A549 (cell line): ENCODE results near the gene SULT1C4. TPM values are rescaled to one million over a fixed set of nuclear protein-coding genes. Genes with fewer than 3 reads are reported as not detected.

Source experiments
- ATAC-seq, 2 experiments: fragments of 200-7000 bp in 1 of 2; fragments of >200 bp in 1 of 2; cut with Nextera tagmentation in 1 of 2; cut with Tn5 transposase in 1 of 2; 3 replicates each; pipeline versions ENCODE4 v1.8.0 to v1.9.1; 2018 to 2020; ENCODE audit warnings: mild to moderate bottlenecking in 1 of 2, moderate library complexity in 1 of 2
- CTCF ChIA-PET: fragments of 300-600 bp; sonication (Branson Sonifier 250); formaldehyde crosslinking; extraction: SDS; loops from one replicate; lab custom pipeline; 2021; ENCODE audit warnings: antibody characterized with exemption, inconsistent platforms; lab: Yijun Ruan, JAX
- POLR2A ChIA-PET: fragments of 350-600 bp; formaldehyde crosslinking; extraction: SDS; loops from one replicate; lab custom pipeline; 2021; ENCODE audit warnings: antibody characterized with exemption, inconsistent platforms; lab: Yijun Ruan, JAX
- DNase-seq, 2 experiments: peaks; one replicate each; pipeline versions ENCODE4 v3.0.0 to v3.0.0-alpha.2; 2011 to 2016; ENCODE audit warnings: low read depth in 1 of 2, low spot score in 1 of 2
- FAIRE-seq: peaks from 2 replicates; lab custom pipeline; 2011; peaks lifted over from hg19 to GRCh38; lab: Jason Lieb, UNC
- H3K27ac ChIP-seq, 2 experiments: fragments of >200 bp; sonication (Bioruptor Twin); formaldehyde crosslinking; 3 replicates each; pipeline ENCODE4 v1.5.1; 2016 to 2017
- H3K4me1 ChIP-seq: fragments of >200 bp; sonication (Bioruptor Twin); formaldehyde crosslinking; 3 replicates; pipeline ENCODE4 v1.6.1; 2016
- H3K4me2 ChIP-seq: fragments of >200 bp; sonication (Bioruptor Twin); formaldehyde crosslinking; 3 replicates; pipeline ENCODE4 v1.6.1; 2016
- H3K4me3 ChIP-seq: fragments of >200 bp; sonication (Bioruptor Twin); formaldehyde crosslinking; 3 replicates; pipeline ENCODE4 v1.5.1; 2016
- H3K9me3 ChIP-seq: fragments of >200 bp; sonication (Bioruptor Twin); formaldehyde crosslinking; 3 replicates; pipeline ENCODE4 v1.6.1; 2016
- BHLHE40 ChIP-seq: IDR thresholded peaks from 2 replicates; pipeline ENCODE4 v1.6.1; 2012; ENCODE audit warnings: low read depth, low read length, inconsistent platforms
- CBX8 ChIP-seq: fragments of 200-600 bp; sonication (generic); IDR thresholded peaks from 2 replicates; pipeline ENCODE4 v1.6.1; 2016
- CEBPB ChIP-seq, 2 experiments: fragments of >200 bp in 1 of 2; sonication (Bioruptor Twin) in 1 of 2; formaldehyde crosslinking in 1 of 2; IDR thresholded peaks; 2 replicates each; pipeline ENCODE4 v1.6.1; 2012 to 2016
- EHMT2 ChIP-seq: fragments of 200-600 bp; sonication (generic); IDR thresholded peaks from 2 replicates; pipeline ENCODE4 v1.6.1; 2016; ENCODE audit warnings: antibody characterized with exemption, low read depth, mild to moderate bottlenecking, moderate library complexity
- FOSL2 ChIP-seq, 2 experiments: fragments of 450-650 bp in 1 of 2; fragments of >200 bp in 1 of 2; sonication (Bioruptor Twin) in 1 of 2; formaldehyde crosslinking; IDR thresholded peaks; 2 replicates each; pipeline versions ENCODE4 v1.5.0 to v1.6.1; 2016 to 2020; ENCODE audit warnings: mild to moderate bottlenecking in 1 of 2, moderate library complexity in 1 of 2
- FOXS1 ChIP-seq: fragments of 250-450 bp; sonication (Bioruptor Pico); IDR thresholded peaks from 2 replicates; pipeline ENCODE4 v1.5.0; 2020; ENCODE audit warnings: mild to moderate bottlenecking, moderate library complexity
- GATA3 ChIP-seq: IDR thresholded peaks from 2 replicates; pipeline ENCODE4 v1.6.1; 2012; ENCODE audit warnings: borderline replicate concordance
- HDAC2 ChIP-seq: fragments of 200-600 bp; sonication (generic); IDR thresholded peaks from 2 replicates; pipeline ENCODE4 v1.6.1; 2016
- HOXB13 ChIP-seq: fragments of 250-450 bp; sonication (Bioruptor Pico); IDR thresholded peaks from 2 replicates; pipeline ENCODE4 v1.5.0; 2020; ENCODE audit warnings: low read depth, mild to moderate bottlenecking, moderate library complexity
- HOXB5 ChIP-seq: fragments of 250-450 bp; sonication (Bioruptor Pico); IDR thresholded peaks from 2 replicates; pipeline ENCODE4 v1.5.0; 2020; ENCODE audit warnings: mild to moderate bottlenecking, moderate library complexity
- JUN ChIP-seq, 2 experiments: fragments of >200 bp; sonication (Bioruptor Twin); formaldehyde crosslinking; IDR thresholded peaks; 2 replicates in 1 of 2; 3 replicates in 1 of 2; pipeline ENCODE4 v1.6.1; 2016 to 2017
- JUNB ChIP-seq: fragments of >200 bp; sonication (Bioruptor Twin); formaldehyde crosslinking; IDR thresholded peaks from 2 replicates; pipeline ENCODE4 v1.6.1; 2016
- MAFK ChIP-seq: fragments of 450-650 bp; IDR thresholded peaks from 2 replicates; pipeline ENCODE4 v1.6.1; 2014; ENCODE audit not compliant: partially characterized antibody
- NR3C1 ChIP-seq: fragments of >200 bp; sonication (Bioruptor Twin); formaldehyde crosslinking; IDR thresholded peaks from 3 replicates; pipeline ENCODE4 v1.6.1; 2017
- PHF8 ChIP-seq: fragments of 200-600 bp; sonication (generic); IDR thresholded peaks from 2 replicates; pipeline ENCODE4 v1.6.1; 2016; ENCODE audit warnings: low read depth, mild to moderate bottlenecking, antibody characterized with exemption, moderate library complexity, borderline replicate concordance
- RAD21 ChIP-seq, 2 experiments: fragments of >200 bp in 1 of 2; sonication (Bioruptor Twin) in 1 of 2; formaldehyde crosslinking in 1 of 2; IDR thresholded peaks in 1 of 2; conservative IDR thresholded peaks in 1 of 2; 2 replicates in 1 of 2; 3 replicates in 1 of 2; pipeline ENCODE4 v1.6.1; 2012 to 2018; ENCODE audit warnings: inconsistent platforms in 1 of 2
- SMC3 ChIP-seq: fragments of >200 bp; sonication (Bioruptor Twin); formaldehyde crosslinking; IDR thresholded peaks from 3 replicates; pipeline ENCODE4 v1.6.1; 2018; ENCODE audit warnings: inconsistent platforms
- SREBF2 ChIP-seq: fragments of 450-650 bp; IDR thresholded peaks from 2 replicates; pipeline ENCODE4 v1.6.1; 2014; ENCODE audit warnings: mild to moderate bottlenecking, moderate library complexity
- TFCP2L1 ChIP-seq: fragments of 250-450 bp; sonication (Bioruptor Pico); IDR thresholded peaks from 2 replicates; pipeline ENCODE4 v1.5.0; 2021; ENCODE audit warnings: mild to moderate bottlenecking
- TP53 ChIP-seq: fragments of 250-450 bp; sonication (Bioruptor Pico); IDR thresholded peaks from 2 replicates; pipeline ENCODE4 v1.5.0; 2021; ENCODE audit warnings: mild to moderate bottlenecking, moderate library complexity
- ZFP36 ChIP-seq: fragments of 450-650 bp; IDR thresholded peaks from 2 replicates; pipeline ENCODE4 v1.6.1; 2014; ENCODE audit warnings: borderline replicate concordance; ENCODE audit not compliant: partially characterized antibody
- ZNF302 ChIP-seq: fragments of 250-450 bp; sonication (Bioruptor Pico); IDR thresholded peaks from 2 replicates; pipeline ENCODE4 v1.9.0; 2021; ENCODE audit warnings: inconsistent platforms, mild to moderate bottlenecking, moderate library complexity
- WGBS: methylation state at CpG from one replicate; pipeline ENCODE4 v1.1.6; 2017; ENCODE audit errors: missing lambda C conversion rate; 5-methylcytosine and 5-hydroxymethylcytosine counted together
- polyA plus RNA-seq, 4 experiments: library from polyadenylated mRNA; depleted of rRNA in 3 of 4; stranded (reverse); fragments of >200 nt; fragmentation: RNase III in 1 of 4; extraction: RNeasy Plus Mini Kit Qiagen cat#74134 plus additional on column Dnase treatment in 1 of 4; gene quantifications; 2 replicates in 3 of 4; 3 replicates in 1 of 4; pipeline ENCODE4 v1.2.3, GENCODE V29; 2011 to 2017
- TF ChIP-seq, protein P1 (sequence below): fragments of 250-450 bp; sonication (Bioruptor Pico); IDR thresholded peaks from 2 replicates; pipeline ENCODE4 v1.5.0; 2020; ENCODE audit warnings: low read depth, mild to moderate bottlenecking, moderate library complexity
- TF ChIP-seq, protein P2 (sequence below): fragments of >200 bp; sonication (Bioruptor Twin); formaldehyde crosslinking; IDR thresholded peaks from 3 replicates; pipeline ENCODE4 v1.6.1; 2016
- TF ChIP-seq, protein P3 (sequence below): IDR thresholded peaks from 2 replicates; pipeline ENCODE4 v1.6.1; 2012
- TF ChIP-seq, protein P4 (sequence below): IDR thresholded peaks from 2 replicates; pipeline ENCODE4 v1.6.1; 2012
- TF ChIP-seq, protein P5 (sequence below): fragments of 150-350 bp; IDR thresholded peaks from 2 replicates; pipeline ENCODE4 v1.6.1; 2014; ENCODE audit warnings: low read depth, mild to moderate bottlenecking, low read length
- TF ChIP-seq, protein P6 (sequence below): fragments of >200 bp; sonication (Bioruptor Twin); formaldehyde crosslinking; IDR thresholded peaks from 3 replicates; pipeline ENCODE4 v1.5.1; 2016
- TF ChIP-seq, protein P7 (sequence below): fragments of 250-450 bp; sonication (Bioruptor Pico); IDR thresholded peaks from 2 replicates; pipeline ENCODE4 v1.5.0; 2021; ENCODE audit warnings: mild to moderate bottlenecking, moderate library complexity, borderline replicate concordance

SULT1C4 gene
- polyA plus RNA-seq, 2 of the 4 experiments (the other 2 are of a cell fraction), result 0.05 TPM; not detected in 1

DNA sequence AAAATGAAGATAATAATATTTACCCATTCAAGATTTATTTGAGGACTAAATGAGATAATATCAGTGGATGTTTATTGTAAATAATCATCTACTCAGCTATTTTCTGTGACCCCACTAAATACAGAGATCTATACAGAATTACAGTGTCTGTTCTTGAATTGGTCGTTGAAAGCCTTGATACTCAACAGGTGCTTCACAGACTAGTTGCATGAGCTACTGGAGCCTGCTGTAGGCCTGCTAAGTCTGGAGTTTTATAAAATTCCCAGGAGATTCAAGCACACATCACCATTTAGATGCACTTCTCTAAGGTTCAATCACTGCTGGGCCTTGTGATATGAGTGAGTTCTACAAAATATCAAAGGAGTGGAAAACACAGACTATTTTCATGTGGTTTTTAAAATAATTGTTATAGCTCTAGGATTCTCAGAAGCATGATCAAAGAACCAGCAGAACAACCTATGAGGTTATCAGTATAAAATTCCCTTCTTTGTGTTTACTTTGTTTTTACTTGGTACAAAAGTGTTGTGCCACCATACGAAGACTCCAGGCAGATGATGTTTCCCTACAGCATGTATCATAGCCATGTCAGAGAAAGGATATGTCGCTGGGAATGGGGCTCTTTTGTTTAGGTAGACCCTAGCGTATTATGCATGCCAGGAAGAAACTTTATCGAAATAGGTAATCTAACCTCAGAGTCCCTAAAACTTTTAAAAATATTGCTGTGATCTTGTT, 7.1 kb downstream of the SULT1C4 start (continued):
- 0 out of 2 replicates have a peak, but pooled peaks have one; percentile 22 for TF ChIP-seq HOXB5 (CRISPR knock-in tag)

DNA sequence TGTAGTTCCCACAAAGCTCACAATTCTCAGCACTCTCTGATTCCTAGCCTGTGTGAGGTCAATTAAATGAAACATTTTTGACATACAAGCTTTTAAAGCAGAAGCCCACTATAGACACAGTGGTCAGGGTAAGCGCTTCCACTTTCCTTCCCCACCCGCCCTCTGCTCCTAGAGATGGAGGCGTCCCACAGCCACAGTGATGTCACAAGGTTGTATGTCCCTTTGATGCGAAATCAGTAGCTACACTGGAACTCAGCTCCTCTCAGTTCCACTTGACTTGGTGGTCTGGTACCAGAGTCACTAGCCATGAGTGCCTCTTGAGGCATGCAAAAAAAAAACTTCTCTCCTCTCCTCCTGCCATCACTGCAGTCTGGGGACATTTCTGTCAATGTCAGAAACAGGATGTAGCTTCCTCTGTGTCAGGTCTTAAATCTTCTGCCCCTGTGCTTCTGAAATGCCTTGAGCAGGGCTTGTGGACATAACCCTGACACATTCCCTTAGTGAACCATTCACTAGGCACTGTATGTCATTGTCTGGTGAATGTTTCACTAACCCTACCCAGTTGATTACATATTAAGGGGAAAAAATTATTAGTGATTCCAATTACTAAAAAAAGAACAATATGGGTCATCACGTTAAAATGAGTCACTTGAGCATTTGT, 7.8 kb downstream of the SULT1C4 start:
- no peaks in the 10 kb centered on the region for H3K9me3 ChIP-seq
- ChIA-PET CTCF (interaction anchor here (0.8 to 1.4 kb wide), 5 partner anchors 16 to 199 kb away, joined by 3 to 4 read pairs (median 3); no protein-coding TSS in a partner anchor), POLR2A (no interaction called here)
- peak overlapping the region; percentile 89 to 90 for H3K27ac ChIP-seq
- peak; percentile 52 to 93 for DNase-seq
- peak; percentile 61 for FAIRE-seq
- no peak overlapping the region for H3K4me3 ChIP-seq
- peaks cover 65% of the 10 kb centered on the region for H3K4me1 ChIP-seq
- 13% methylated on average over 5 of the region's 5 CpGs for WGBS
- peak overlapping the region; percentile 85 for H3K4me2 ChIP-seq
- ATAC-seq, result peak; percentile 85 to 87
- TF ChIP-seq FOSL2 (IDR thresholded peaks at IDR 0.05) (peak; percentile 71), FOSL2 (CRISPR knock-in tag; IDR thresholded peaks at IDR 0.05) (peak; percentile 91), SREBF2 (no peak), RAD21 (conservative IDR thresholded peaks at IDR 0.05 in 1 of 2, IDR thresholded peaks at IDR 0.05 in 1 of 2) (peak in 1 of 2 experiments; percentile 29; a peak in 1 of 5 replicates), ZNF302 (CRISPR knock-in tag) (no peak), SMC3 (peak; percentile 28; the same call in 2 of the 3 replicates), GATA3 (peak; percentile 90; the same call in 1 of the 2 replicates), TFCP2L1 (CRISPR knock-in tag) (no peak), MAFK (no peak), NR3C1 (no peak), ZFP36 (no peak), BHLHE40 (no peak), PHF8 (no peak), CEBPB (IDR thresholded peaks at IDR 0.05) (peak in 1 of 2 experiments; percentile 66; a peak in 1 of 4 replicates), EHMT2 (no peak), FOXS1 (CRISPR knock-in tag) (peak; percentile 45; the same call in 1 of the 2 replicates), JUN (IDR thresholded peaks at IDR 0.05) (peak; percentile 50 to 81; a peak in 3 of 5 replicates), HDAC2 (no peak), CBX8 (no peak), HOXB5 (CRISPR knock-in tag) (no peak), TP53 (CRISPR knock-in tag) (no peak), HOXB13 (CRISPR knock-in tag) (no peak), JUNB (peak; percentile 86)
- TF ChIP-seq, protein P1, sequence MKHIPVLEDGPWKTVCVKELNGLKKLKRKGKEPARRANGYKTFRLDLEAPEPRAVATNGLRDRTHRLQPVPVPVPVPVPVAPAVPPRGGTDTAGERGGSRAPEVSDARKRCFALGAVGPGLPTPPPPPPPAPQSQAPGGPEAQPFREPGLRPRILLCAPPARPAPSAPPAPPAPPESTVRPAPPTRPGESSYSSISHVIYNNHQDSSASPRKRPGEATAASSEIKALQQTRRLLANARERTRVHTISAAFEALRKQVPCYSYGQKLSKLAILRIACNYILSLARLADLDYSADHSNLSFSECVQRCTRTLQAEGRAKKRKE (CRISPR knock-in tag), result no peak
- TF ChIP-seq, protein P2, sequence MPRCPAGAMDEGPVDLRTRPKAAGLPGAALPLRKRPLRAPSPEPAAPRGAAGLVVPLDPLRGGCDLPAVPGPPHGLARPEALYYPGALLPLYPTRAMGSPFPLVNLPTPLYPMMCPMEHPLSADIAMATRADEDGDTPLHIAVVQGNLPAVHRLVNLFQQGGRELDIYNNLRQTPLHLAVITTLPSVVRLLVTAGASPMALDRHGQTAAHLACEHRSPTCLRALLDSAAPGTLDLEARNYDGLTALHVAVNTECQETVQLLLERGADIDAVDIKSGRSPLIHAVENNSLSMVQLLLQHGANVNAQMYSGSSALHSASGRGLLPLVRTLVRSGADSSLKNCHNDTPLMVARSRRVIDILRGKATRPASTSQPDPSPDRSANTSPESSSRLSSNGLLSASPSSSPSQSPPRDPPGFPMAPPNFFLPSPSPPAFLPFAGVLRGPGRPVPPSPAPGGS, result no peak
- TF ChIP-seq, protein P3, sequence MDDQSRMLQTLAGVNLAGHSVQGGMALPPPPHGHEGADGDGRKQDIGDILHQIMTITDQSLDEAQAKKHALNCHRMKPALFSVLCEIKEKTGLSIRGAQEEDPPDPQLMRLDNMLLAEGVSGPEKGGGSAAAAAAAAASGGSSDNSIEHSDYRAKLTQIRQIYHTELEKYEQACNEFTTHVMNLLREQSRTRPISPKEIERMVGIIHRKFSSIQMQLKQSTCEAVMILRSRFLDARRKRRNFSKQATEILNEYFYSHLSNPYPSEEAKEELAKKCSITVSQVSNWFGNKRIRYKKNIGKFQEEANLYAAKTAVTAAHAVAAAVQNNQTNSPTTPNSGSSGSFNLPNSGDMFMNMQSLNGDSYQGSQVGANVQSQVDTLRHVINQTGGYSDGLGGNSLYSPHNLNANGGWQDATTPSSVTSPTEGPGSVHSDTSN, result peak; percentile 49; the same call in 1 of the 2 replicates
- TF ChIP-seq, protein P4, sequence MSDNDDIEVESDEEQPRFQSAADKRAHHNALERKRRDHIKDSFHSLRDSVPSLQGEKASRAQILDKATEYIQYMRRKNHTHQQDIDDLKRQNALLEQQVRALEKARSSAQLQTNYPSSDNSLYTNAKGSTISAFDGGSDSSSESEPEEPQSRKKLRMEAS, result peak; percentile 45; the same call in 1 of the 2 replicates
- TF ChIP-seq, protein P5, sequence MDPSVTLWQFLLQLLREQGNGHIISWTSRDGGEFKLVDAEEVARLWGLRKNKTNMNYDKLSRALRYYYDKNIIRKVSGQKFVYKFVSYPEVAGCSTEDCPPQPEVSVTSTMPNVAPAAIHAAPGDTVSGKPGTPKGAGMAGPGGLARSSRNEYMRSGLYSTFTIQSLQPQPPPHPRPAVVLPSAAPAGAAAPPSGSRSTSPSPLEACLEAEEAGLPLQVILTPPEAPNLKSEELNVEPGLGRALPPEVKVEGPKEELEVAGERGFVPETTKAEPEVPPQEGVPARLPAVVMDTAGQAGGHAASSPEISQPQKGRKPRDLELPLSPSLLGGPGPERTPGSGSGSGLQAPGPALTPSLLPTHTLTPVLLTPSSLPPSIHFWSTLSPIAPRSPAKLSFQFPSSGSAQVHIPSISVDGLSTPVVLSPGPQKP, result no peak
- TF ChIP-seq, protein P6, sequence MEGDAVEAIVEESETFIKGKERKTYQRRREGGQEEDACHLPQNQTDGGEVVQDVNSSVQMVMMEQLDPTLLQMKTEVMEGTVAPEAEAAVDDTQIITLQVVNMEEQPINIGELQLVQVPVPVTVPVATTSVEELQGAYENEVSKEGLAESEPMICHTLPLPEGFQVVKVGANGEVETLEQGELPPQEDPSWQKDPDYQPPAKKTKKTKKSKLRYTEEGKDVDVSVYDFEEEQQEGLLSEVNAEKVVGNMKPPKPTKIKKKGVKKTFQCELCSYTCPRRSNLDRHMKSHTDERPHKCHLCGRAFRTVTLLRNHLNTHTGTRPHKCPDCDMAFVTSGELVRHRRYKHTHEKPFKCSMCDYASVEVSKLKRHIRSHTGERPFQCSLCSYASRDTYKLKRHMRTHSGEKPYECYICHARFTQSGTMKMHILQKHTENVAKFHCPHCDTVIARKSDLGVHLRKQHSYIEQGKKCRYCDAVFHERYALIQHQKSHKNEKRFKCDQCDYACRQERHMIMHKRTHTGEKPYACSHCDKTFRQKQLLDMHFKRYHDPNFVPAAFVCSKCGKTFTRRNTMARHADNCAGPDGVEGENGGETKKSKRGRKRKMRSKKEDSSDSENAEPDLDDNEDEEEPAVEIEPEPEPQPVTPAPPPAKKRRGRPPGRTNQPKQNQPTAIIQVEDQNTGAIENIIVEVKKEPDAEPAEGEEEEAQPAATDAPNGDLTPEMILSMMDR, result no peak
- TF ChIP-seq, protein P7, sequence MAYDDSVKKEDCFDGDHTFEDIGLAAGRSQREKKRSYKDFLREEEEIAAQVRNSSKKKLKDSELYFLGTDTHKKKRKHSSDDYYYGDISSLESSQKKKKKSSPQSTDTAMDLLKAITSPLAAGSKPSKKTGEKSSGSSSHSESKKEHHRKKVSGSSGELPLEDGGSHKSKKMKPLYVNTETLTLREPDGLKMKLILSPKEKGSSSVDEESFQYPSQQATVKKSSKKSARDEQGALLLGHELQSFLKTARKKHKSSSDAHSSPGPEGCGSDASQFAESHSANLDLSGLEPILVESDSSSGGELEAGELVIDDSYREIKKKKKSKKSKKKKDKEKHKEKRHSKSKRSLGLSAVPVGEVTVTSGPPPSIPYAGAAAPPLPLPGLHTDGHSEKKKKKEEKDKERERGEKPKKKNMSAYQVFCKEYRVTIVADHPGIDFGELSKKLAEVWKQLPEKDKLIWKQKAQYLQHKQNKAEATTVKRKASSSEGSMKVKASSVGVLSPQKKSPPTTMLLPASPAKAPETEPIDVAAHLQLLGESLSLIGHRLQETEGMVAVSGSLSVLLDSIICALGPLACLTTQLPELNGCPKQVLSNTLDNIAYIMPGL (CRISPR knock-in tag), result no peak
